ENCODE results near the gene HMOX1.

GRCh38 chr22:35439365-35439717 is 58.4 kb downstream of the HMOX1 start:
- TF ChIP-seq, protein P1, sequence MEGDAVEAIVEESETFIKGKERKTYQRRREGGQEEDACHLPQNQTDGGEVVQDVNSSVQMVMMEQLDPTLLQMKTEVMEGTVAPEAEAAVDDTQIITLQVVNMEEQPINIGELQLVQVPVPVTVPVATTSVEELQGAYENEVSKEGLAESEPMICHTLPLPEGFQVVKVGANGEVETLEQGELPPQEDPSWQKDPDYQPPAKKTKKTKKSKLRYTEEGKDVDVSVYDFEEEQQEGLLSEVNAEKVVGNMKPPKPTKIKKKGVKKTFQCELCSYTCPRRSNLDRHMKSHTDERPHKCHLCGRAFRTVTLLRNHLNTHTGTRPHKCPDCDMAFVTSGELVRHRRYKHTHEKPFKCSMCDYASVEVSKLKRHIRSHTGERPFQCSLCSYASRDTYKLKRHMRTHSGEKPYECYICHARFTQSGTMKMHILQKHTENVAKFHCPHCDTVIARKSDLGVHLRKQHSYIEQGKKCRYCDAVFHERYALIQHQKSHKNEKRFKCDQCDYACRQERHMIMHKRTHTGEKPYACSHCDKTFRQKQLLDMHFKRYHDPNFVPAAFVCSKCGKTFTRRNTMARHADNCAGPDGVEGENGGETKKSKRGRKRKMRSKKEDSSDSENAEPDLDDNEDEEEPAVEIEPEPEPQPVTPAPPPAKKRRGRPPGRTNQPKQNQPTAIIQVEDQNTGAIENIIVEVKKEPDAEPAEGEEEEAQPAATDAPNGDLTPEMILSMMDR (IDR thresholded peaks at IDR 0.05), result no peak
- no peak for TF ChIP-seq POLR2A (IDR thresholded peaks at IDR 0.05)

All from transverse colon (tissue), 3 donors.